Urothelium cell line (cell line): ENCODE measurements around the gene SCN9A.
A peak's percentile ranks its signal among the peaks of the same experiment; 100 is the strongest.
"Not testable (repeated sequence)": the region's sequence is repeated elsewhere in the genome, so short reads cannot be mapped to it uniquely, and the experiment has no call there.

ENCODE experiments used
- DNase-seq: peaks from one replicate; pipeline ENCODE4 v3.0.0; 2011; ENCODE audit warnings: low spot score, mixed read lengths
- FAIRE-seq: peaks from 2 replicates; lab custom pipeline; 2011; peaks lifted over from hg19 to GRCh38; lab: Jason Lieb, UNC

SCN9A gene

DNA sequence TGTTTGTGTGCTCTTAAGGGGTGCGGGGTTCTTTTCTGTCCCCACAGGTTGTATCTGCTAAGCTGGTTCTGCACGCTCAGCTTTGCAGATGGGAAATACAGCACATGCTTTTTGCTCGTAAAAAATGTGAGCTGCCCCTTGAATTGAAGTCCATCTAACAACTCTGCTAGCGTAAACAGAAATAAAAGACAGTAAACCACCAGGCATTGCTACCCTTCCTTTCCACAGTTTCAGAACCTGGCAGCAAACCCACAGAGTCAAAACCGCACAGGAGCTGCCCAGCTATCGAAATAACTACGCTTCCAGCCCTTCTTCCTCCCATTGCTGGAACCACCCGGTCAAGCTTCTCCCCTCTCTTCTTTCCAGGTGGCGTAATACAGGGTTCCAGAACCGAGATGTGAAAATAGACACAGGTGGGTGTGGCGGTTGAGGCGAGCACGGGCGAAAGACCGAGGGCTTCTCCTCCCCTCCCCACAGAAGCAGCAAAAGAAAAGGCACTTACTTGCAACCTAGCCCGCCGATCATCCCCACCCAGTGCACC, 479 bp downstream of the SCN9A start:
- DNase-seq (peak; percentile 21), FAIRE-seq (no peak)

- DNase-seq (peak; percentile 63), FAIRE-seq (no peak)
Measured at GRCh38 chr2:166373951-166374350, 1.8 kb downstream of the SCN9A start.

DNA sequence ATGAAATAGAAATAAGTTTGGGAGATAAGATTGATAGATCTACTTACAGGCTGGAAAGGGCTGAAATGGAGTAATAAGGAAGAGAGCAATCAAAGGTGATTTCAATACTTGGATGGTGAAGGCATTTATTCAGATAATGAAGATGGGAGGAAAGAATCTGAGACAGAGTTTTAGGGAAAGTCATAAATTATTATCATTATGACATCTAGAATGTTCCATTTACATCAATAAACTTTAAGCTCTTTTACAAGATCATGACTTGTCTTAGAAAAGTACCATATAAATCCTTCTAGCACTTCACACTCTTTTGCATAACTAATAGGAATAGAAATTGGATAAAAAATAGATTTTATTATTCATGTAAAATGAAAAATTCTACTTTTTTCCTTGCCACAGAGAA, 2.2 kb downstream of the SCN9A start:
- no peak for FAIRE-seq
- no peak for DNase-seq

DNA sequence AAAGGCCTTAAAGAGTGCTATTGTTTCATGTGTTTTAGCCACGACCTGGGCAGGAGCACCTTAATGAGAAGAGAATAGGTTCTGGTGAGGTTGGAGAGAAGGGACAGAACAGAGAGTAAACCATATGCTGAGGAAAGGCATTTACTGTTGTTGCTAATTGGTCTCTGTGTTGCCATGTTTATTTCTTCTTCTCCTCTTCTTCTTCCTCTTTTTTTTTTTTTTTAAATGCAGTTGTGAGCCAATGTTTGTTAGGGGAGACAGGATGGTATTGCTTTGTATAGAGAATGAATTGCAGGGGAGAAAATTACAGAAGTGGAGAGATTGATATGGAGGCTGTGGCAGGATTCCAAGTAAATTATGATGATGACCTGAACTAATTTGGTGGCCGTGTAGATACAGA, 2.6 kb downstream of the SCN9A start:
- no peak for FAIRE-seq
- DNase-seq = no peak

GRCh38 chr2:166372046-166372445, 3.7 kb downstream of the SCN9A start:
- FAIRE-seq = no peak

GRCh38 chr2:166365803-166366420, 9.8 kb downstream of the SCN9A start:
- FAIRE-seq = no peak
- no peak for DNase-seq

More at GRCh38 chr2:166372046-166372445, 3.7 kb downstream of the SCN9A start:
- DNase-seq = no peak

GRCh38 chr2:166365239-166365638, 10.5 kb downstream of the SCN9A start:
- DNase-seq (no peak), FAIRE-seq (no peak)

DNA sequence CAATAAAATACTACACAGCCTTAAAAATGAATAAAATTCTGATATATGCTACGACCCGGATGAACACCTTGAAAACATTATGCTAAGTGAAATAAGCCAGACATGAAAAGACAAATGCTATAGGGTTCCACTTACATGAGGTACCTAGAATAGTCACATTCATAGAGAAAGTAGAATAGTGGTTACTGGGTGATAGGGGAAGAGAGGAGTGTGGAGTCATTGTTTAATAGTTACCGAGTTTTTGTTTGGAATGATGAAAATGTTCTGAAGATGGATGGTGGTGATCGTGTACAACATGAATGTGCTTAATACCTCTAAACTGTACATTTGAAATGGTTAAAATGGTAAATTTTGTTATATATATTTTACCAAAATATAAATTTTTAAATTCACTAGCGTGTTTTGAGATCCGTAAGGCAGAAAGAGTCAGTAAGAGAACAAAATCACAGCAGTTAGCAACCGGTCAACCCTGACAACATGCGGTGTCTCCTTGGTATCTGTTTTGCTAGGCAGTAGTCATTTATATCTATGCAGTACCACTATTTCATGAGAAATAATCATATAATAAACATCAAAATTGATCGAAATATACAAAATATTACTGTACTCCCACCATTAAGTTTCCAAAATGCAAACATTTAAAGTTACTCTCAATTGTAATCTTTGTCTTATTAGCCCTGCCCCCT, 11.1 kb downstream of the SCN9A start:
- FAIRE-seq = no peak

GRCh38 chr2:166361351-166362153, 14.2 kb downstream of the SCN9A start:
- DNase-seq (no peak), FAIRE-seq (no peak)

More for the DNA sequence above, 11.1 kb downstream of the SCN9A start:
- no peak for DNase-seq

- FAIRE-seq (no peak), DNase-seq (no peak)
Measured at GRCh38 chr2:166360906-166361305, 14.8 kb downstream of the SCN9A start.

DNA sequence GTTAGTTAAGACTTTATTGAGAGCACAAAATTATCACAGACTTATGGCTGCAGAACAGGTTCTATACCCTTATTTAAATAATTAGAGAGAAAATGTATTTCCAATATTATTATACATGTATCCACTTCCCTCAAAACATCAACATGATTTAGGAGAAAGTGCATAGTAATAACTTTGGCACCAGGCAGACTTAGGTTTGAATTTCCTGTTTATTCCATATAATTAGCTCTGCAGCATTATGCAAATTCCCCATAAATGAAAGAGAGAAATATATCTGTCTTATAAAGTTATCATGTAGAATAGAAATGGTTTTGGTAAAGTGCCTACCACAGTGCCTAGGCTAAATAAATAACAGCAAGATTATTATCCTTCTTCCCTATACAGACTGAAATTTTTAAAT, 15.3 kb downstream of the SCN9A start:
- FAIRE-seq = no peak
- DNase-seq = no peak

DNA sequence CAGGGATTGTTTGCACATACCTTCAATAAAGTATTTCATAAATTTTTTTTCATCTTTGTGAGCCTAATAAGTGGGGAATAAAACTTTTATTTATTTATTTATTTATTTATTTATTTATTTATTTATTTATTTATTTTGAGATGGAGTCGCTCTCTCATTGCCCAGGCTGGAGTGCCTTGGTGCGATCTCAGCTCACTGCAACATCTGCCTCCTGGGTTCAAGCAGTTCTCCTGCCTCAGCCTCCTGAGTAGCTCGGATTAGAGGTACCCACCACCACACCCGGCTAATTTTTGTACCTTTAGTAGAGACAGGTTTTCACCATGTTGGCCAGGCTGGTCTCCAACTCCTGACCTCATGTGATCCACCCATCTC, 17.8 kb downstream of the SCN9A start:
- not testable (repeated sequence) for DNase-seq, FAIRE-seq

DNA sequence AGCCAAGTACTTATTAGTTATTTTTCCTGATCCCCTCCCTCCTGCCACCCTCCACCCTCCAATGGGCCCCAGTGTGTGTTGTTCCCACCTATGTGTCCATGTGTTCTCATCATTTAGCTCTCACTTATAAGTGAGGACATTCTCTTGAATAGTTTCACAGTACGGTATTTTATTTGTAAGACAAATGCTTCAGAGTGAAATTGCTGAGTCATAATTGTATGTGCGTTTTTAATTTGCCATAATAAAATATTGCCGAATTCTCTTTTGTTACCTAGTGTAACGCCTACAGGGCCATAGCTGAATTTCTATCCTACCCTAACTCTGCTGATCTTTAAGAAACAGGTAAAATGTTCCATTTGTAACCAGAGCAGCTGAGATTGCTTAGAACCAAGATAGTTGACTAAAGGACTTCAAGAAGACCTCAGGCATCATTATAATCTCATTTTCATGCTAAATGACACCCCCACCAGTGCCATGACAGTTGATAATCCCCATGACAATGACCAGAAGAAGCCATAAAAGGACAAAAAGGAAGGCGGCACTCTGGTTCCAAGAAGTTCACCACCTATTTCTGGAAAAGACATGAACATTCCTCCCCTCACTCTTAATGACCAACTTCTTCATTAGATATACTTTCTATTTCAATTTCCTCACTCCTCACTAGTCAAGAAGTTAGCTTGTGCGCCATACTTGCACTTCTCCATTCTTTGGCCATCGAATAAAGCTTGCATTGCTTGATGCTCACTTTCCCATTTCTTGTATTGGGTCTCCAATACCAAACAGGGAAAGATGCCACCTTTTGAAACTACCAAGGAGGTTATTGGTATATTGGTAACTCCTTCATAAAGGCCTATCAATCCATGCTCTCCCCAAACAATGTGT, 18.4 kb downstream of the SCN9A start:
- DNase-seq (no peak), FAIRE-seq (no peak)

DNA sequence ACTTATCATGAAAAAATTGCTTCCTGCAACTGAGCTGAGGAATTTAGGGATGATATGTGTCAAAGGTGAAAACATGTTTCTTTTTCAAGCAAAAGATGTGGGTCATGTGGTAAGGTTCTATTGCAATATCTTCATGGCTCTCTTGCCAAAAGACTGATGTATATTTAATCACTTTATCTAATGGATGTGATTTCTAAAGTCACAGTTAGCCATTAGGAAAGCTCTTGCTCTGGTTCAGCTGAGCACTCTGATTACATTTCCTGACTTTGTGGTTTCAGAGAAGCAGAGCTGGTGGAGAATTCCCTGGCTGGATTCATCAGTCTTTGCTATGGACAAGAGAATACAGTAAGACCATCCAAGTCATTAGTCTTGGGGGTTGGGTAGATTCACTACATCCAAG, 24.4 kb downstream of the SCN9A start:
- FAIRE-seq = no peak
- DNase-seq = no peak

- FAIRE-seq = no peak
Measured at GRCh38 chr2:166350525-166350924, 25.2 kb downstream of the SCN9A start.

DNA sequence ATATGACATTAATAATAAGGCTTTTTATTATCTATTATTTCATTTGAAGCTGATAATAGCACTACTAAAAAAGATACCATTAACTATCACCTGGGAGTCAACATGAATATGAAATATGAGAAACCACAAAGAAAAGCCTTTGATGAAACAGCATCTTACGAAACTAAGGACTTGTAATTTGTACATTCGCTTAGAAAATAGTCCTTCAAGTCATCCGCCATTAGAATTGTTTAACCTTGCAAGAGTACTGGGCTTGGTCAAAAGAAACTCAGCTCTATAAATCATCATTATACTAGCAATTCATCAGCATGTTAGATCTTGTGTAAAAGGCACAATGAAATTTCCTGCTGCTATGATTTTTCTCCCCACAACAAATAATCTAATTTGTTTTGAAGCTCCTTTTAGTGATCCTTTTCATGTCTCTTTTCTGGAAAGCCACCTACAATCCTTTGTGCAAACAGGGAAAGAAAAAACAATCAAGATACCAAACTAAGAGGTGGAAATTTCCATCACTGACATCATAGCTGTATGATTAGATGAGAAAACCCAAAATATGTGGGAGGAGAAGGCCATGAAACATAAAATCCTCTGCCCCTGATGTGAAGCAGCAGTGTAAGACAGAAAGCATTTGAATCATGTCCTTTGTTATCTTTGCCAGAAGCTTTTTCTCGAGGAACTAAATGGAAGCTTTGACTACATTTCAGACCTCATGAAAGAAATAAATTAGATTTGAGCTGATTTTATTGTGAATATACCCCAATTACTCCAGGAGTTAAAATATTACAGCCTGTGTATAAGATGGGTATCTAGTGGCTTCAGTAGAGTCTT, 31.2 kb downstream of the SCN9A start:
- FAIRE-seq = no peak
- no peak for DNase-seq

More at GRCh38 chr2:166350525-166350924, 25.2 kb downstream of the SCN9A start:
- no peak for DNase-seq

GRCh38 chr2:166343467-166343866, 32.3 kb downstream of the SCN9A start:
- DNase-seq (no peak), FAIRE-seq (no peak)

DNA sequence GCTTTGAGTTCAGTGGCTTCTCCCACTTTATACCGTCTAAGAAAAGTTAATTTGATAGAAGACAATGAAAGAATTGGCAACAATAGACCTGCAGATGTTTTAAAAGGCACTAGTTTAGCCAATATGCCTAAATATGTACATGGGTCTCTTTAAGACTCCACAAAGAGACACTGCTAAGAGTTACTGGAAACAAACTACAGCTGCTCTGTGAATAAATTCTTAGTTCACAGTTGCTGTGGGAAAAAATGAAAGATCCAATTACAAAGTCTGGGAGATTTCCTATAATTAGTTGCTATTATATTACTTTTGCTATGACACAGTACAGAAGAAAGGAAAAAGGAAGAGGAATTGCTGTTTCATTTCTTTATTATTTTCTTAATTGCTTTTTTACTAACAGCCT, 34.3 kb downstream of the SCN9A start:
- no peak for FAIRE-seq
- DNase-seq = no peak

- DNase-seq = no peak
- FAIRE-seq = no peak
Measured at GRCh38 chr2:166338831-166339339, 36.9 kb downstream of the SCN9A start.

DNA sequence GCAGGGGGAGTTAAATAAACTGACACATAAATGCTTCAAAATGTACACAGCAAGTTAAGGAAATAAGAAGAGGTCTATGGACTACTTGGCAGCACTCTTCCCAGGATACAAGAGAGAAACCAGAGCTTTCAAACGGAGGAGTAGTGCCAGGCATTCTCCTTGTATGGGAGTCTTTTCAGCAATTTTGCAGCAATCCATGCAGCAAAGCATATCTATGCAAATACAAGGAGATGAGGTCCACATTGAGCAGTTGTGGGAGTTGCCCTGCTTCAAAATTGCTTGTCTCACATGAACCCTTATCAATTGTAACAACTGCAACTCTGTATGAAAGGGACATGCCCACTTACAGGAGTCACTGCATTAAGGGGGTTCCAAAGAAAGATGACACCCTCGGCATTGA, 37.8 kb downstream of the SCN9A start:
- DNase-seq (no peak), FAIRE-seq (no peak)
